NCI-H128 (cell line): ENCODE results near the gene FNDC10.

Experiments
- DNase-seq: peaks from one replicate; lab custom pipeline; 2025; ENCODE audit not compliant: unreplicated experiment; lab: John Stamatoyannopoulos, UW

FNDC10 gene

GRCh38 chr1:1616045-1616790 is 16.3 kb upstream of the FNDC10 start:
- DNase-seq, result no peak

GRCh38 chr1:1615256-1616044 is 15.5 kb upstream of the FNDC10 start, which contains the start of gene MIB2:
Gene MIB2, plus strand, starts transcription at chr1:1615500. Its CDS starts 7,953 bp downstream, at chr1:1623453.
- peak; percentile 98 for DNase-seq

GRCh38 chr1:1614954-1615255 is 15.0 kb upstream of the FNDC10 start:
- no peak for DNase-seq

- no peak for DNase-seq
These were observed 14.4 kb upstream of the FNDC10 start for GRCh38 chr1:1614204-1614953.

- DNase-seq, result no peak
These were observed 13.7 kb upstream of the FNDC10 start for GRCh38 chr1:1613509-1614082.

- DNase-seq, result no peak
These were observed 12.1 kb upstream of the FNDC10 start for GRCh38 chr1:1612104-1612400.

- DNase-seq, result no peak
These were observed 10.9 kb upstream of the FNDC10 start for GRCh38 chr1:1610796-1611195.

GRCh38 chr1:1609822-1610485 is 10.0 kb upstream of the FNDC10 start:
- DNase-seq, result no peak

GRCh38 chr1:1606232-1606631 is 6.3 kb upstream of the FNDC10 start:
- no peak for DNase-seq

- DNase-seq, result no peak
These were observed 5.8 kb upstream of the FNDC10 start for GRCh38 chr1:1605724-1606123.

GRCh38 chr1:1605034-1605591 is 5.2 kb upstream of the FNDC10 start:
- no peak for DNase-seq

GRCh38 chr1:1604374-1605033 is 4.6 kb upstream of the FNDC10 start:
- no peak for DNase-seq

- DNase-seq, result no peak
These were observed 3.9 kb upstream of the FNDC10 start for GRCh38 chr1:1603671-1604373.

- no peak for DNase-seq
These were observed 3.1 kb upstream of the FNDC10 start for GRCh38 chr1:1602968-1603506.

GRCh38 chr1:1602304-1602967 is 2.5 kb upstream of the FNDC10 start:
- no peak for DNase-seq

GRCh38 chr1:1601564-1602303 is 1.8 kb upstream of the FNDC10 start:
- no peak for DNase-seq

GRCh38 chr1:1600861-1601563 is 1.1 kb upstream of the FNDC10 start:
- no peak for DNase-seq
